ENCODE data around the gene PDIK1L.
A peak's percentile ranks its signal among the peaks of the same experiment; 100 is the strongest.

The PDIK1L gene

DNA sequence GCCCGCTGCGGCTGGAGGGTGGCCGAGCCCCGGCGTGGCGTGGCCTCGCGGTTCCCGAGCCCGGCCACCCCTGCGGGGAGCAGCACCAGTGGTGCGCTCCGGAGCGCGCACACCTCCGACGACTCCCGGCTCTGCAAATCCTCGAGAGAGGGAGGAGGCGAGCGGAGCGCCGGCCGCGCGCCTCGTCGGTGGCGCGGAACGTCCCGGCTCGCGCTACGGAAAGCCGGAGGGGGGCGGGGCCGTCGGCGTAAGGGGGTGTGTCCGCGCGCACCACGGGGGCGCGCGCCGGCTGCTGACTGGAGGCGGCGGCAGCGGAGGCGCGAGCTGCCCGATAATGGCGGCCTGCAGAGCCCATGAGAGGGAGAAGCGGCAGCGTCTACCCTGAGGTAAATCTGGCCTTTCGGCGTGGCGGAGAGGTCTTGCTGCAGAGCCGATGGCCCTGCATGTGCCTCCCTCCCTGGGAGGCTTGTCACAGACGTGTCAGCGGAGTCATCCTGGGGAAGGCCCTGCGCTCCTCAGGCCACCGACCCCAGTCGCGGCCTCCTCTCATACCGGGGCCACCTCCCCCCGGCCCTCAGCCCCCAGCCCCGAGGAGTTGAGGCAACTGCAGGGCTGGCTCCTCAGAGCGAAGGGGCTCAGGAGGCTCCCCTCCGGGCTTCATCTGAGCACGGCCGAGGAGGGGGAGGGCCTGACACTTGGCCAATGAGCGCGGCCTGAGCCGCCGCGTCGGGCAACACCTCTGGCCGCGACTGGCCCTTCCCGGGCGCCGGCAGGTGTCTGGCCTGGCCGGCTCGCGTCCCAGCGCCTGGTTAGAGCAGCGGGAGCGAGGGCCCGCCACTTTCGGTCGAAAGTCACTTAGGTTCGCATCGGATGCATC lies at the start of gene PDIK1L:
TSS of gene PDIK1L (plus strand) at position 295 of the 877 bp plus-strand sequence. CDS start 2,485 bp downstream, outside the sequence.
- peak; percentile 99 for DNase-seq (ENCODE audit: low read depth, low spot score)

DNA sequence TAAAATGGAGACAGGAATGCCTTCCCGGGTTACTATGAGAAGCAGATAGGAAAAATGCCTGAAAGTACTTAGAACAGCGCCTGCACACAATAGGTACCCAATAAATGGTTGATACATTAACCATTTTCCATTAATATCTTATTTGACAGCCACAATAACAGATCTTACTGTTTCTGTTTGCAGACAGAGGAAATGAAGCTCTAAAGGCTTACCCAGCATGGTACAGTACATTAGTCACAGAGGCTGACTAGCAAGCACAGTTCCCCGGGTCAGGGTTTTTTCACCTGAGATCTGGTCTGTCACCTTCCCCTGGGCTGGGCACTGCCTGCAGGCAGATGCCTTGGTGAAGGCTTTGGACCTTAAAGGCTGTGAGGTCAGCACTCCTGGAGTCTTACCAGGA lies 47.1 kb upstream of the PDIK1L start:
- no peak for DNase-seq (ENCODE audit: low read depth, low spot score)

DNA sequence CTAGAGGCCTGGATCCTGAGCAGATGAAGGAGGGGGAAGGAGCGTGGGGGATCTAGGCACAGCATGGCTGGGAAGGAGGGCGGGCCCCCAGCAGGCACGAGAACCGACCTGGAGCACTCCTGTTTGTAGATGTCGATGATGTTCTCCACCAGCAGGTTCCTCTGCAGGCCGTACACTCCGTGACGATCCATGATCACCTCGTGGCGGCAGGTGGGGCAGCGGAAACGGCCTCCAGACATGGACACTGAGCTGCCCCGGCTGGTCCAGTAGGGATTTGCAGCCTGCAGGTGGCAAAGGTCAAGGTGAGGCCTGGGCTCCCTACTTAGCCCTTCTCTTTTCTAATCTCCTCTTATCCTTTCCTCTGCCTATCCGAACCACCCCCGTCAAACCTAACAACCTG lies 45.5 kb upstream of the PDIK1L start:
- no peak for DNase-seq (ENCODE audit: low read depth, low spot score)

DNA sequence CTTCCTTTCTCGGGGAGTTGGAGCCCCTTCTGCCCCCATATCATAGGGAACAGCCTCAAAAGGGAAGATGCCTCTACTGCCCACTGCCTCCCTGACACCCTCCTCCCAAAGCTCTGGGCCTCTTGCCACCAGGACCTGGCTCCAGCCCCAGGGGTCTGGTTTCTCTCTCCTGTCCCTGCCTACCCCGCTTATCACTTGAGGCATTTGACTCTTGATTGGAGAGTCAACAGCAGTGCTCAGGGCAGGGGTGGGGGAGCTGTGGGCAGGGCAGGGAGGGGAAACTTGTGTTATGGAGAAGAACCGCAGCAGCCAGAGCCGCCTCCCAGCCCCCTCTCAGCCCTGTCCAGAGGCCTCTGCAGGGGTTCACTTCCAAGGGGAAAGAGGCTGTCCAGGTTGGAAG lies 44.8 kb upstream of the PDIK1L start:
- DNase-seq (ENCODE audit: low read depth, low spot score): no peak

DNA sequence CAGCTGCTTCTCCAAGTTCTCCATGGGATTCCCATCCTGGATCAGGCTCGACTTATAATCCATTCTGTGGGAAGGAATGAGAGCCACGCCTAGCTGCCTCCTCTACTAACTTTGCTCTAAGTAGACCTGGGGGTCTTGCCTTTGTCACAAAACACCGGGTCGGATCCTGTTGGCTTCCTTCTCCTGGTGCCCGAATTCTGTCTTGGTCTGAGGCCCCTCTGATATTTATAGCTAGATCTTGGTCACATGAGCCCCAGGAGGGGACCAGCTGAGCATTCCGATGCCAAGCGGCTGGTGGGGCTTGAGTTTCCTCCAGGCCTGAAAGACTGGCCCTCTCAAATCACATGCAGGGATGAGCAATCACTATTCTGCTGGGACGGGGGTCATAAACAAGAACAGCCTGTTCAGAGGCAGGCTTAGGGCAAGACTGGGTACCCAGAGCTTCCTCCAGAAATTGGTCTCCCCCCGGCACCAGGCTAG lies 44.2 kb upstream of the PDIK1L start, which contains the start of gene TRIM63:
TSS of gene TRIM63 (minus strand) at position 199 of the 480 bp plus-strand sequence. CDS start at position 63, 136 bp downstream.
- DNase-seq (ENCODE audit: low read depth, low spot score): no peak

DNA sequence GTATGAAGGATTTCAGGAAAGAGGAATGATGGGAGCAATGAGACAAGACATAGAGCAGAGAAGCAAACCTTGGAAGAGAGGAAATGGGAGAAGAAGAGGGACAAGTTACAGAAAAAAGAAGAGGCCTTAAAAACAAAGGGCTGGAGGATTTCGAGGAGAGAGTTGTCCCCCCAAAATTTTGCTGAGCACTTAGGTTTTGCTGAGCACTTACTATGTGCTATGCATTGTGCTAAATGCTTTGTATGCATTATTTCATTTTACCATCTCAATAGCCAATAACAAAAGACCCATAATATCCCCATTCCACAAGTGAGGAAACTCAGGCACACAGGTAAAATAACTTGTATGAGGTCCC lies 41.7 kb upstream of the PDIK1L start:
- no peak for DNase-seq (ENCODE audit: low read depth, low spot score)

DNA sequence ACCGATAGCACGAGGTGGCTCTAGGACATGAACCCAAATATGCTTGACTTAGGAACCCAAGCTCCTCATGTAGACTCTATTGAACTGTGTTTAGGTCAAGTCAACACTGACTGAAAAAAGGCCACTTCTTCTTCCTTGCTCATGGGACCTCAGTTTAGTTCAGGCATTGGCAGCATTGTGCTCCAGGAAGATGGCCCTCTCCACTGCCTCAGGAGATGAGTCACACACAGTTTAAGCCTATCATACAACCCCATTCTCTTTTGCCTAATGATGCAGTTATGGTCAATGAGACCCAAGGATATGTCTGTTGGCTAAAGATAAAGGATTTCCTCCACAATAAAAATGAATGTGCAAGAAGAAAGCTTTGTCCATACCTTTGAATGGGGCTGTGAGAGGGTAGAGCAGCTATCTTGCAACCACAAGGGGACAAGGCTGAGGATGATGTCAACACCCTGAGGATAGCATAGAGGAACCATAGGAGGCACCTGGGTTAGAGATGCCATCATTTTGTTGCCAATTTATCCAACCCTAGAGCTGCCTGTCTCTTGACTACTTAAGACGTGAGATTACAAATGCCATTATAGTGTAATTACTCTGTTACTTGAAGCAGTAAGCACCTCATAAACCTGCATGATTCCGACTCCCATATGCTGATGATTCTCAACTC lies 41.2 kb upstream of the PDIK1L start:
- DNase-seq (ENCODE audit: low read depth, low spot score): no peak

DNA sequence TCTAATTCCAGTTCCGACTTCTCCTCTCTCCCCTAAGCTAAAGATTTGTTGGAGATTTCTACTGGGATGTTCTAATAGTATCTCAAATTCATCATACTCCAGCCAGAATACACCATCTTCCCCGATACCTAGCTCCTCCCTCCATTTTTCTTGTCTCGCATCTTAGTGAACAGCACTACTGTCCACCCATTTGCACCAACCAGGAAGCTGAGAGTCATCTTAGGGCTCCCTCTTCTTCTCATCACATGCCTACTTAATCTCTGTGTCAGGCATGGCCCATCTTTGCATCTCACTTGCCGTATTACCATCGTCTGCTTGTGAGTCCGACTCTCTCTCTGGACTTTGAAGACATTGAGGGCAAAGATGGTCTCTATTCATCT lies 40.7 kb upstream of the PDIK1L start:
- no peak for DNase-seq (ENCODE audit: low read depth, low spot score)

DNA sequence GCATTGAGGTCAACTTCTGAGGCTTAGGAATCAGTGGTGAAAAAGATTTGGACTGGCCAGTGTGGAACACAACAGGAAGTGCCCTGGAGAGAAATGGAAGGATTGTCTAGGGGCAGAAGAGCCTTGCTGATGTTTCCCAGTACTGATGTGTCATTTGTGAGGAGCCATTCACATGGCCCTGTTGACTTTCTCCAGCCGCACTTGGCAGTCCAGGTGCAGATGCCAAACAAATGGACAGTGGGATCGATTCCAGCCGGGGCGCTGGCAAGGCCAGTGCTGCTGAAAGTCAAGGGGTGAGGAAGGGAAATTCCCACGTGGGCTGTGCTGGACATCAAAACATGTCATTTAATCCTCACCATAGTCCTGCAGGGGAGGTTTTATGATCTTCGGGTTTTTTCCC lies 39.3 kb upstream of the PDIK1L start:
- DNase-seq (ENCODE audit: low read depth, low spot score): no peak

DNA sequence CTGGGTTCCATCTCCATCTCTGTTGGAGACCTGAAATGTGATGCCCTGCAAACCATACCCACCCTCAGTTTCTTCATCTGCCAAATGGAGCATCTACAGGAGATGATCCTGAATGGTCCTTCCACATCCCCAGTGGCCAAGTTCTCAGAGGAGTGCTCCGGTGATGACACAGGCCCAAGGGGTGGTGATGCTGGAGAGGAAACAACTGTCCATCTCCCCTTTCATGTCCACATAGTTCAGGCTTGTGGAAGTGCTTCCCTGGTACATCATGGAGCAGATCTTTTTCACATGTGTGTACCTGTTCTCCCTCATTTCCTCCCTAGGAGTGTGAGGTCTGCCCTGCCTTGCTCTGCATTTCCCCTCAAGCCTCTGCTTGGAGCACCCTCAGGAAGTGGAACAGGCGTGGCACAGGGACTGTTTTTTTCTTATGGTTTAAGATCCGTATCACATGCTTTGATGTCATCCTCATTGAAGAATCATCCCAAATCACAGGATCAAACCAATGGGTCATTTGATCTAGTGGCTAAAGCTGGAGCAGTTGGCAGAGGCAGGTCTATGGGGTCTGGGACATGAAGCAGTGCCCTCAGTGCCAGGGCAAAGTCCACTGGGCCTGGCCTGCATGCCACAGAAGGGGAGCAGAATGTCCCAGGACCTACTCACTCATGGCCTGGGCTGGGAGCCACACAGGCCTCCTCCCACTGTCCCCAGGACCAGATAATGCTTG lies 36.0 kb upstream of the PDIK1L start:
- no peak for DNase-seq (ENCODE audit: low read depth, low spot score)

DNA sequence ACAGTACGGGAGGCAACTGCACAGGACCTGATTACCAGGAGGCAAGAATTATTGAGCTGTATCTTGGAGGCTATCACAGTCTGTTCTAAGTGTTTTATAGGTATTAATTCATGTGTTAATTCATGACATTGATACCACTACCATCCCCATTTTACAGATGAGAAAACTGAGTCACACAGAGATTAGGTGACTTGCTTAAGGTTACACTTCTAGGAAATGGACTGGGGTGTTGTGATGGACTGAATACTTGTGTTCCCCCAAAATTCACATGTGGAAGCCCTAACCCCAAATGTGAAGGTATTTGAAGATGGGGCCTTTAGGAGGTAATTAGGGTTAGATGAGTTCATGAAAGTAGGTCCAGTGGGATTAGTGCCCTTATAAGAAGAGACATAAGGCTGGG lies 34.1 kb upstream of the PDIK1L start:
- no peak for DNase-seq (ENCODE audit: low read depth, low spot score)

DNA sequence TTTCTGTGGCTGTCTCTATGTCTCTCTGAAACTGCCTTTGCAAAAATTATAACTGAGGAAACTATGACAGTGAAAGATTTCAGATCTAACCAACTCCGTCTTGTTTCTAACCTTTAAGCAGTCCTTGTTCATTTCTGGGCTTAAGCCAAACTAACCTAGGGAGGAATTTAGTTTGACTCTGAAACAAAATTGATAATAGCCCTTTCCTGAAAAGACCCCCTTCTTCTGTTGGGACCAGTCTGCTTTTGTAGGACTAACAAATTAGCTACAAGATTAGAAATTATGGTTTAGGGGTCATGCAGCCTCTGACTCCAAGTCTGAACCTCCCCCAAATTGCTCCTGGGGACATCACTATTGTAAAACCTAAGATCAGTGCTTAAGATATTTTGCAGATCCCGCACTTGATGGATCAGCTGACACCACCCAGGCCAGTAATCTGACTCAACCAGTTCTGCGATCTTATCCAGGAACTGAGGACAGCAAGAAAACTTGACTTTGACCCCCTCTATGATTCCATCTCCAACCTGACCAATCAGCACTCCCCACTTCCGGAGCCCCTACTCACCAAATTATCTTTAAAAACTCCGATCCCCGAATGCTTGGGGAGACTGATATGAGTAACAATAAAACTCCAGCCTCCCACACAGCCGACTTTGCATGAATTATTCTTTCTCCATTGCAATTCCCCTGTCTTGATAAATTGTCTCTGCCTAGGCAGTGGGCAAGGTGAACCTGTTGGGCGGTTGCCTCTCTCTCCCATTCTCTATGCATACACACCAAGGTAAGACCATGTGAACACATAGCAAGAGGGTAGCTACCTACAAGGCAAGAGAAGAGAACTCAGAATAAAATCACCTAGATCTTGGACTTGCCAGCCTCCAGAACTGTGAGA lies 33.1 kb upstream of the PDIK1L start:
- DNase-seq (ENCODE audit: low read depth, low spot score): no peak

DNA sequence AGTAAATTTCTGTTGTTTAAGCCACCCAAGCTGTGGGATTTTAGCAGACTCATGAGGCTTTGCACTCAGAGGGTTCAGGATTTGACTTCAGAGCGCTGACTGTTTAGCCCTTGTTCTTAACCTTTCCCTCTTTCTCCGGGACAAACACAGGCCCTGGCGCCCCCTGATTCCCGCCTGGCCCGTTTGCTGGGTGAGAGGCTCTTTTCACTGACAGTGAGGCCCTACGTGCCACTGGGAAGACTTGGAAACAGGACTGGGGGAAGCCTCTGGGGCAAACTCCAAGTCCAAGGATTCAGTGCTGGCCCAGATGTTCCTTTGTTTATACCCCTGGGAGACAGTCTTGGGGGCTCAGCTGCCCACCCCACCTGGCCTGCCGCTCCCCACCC lies 32.5 kb upstream of the PDIK1L start:
- DNase-seq (ENCODE audit: low read depth, low spot score): no peak

DNA sequence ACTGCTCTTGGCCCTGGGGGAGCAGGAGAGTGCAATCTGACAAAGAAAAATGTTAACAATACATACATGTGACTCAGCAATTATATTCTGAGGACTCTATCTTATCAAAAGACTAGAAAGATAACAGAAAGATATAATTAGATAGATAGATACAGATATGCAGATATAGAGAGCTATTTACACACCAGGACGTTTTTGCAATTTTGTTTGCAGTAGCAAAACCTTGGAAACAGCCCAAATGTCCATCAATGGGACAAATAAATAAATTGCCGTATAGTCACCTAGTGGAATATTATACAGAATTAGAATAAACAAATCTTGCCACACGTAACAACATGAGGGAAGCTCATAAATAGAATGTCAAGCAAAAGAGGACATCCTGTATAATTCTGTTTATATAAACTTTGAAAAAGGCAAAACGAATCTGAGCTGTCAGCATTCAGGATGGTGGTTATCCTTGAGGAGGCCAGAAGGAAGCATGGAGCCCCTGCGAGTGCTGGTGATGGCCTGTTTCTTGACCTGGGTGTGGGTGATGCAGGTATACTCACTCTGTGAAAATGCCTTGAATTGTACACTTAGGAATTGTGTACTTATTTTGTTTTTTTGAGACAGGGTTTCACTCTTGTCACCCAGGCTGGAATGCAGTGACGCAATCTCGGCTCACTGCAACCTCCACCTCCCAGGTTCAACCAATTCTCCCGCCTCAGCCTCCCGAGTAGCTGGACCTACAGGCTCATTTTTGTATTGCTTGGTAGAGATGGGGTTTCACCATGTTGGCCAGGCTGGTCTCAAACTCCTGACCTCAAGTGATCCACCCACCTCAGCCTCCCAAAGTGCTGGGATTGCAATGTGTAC lies 31.4 kb upstream of the PDIK1L start:
- no peak for DNase-seq (ENCODE audit: low read depth, low spot score)

DNA sequence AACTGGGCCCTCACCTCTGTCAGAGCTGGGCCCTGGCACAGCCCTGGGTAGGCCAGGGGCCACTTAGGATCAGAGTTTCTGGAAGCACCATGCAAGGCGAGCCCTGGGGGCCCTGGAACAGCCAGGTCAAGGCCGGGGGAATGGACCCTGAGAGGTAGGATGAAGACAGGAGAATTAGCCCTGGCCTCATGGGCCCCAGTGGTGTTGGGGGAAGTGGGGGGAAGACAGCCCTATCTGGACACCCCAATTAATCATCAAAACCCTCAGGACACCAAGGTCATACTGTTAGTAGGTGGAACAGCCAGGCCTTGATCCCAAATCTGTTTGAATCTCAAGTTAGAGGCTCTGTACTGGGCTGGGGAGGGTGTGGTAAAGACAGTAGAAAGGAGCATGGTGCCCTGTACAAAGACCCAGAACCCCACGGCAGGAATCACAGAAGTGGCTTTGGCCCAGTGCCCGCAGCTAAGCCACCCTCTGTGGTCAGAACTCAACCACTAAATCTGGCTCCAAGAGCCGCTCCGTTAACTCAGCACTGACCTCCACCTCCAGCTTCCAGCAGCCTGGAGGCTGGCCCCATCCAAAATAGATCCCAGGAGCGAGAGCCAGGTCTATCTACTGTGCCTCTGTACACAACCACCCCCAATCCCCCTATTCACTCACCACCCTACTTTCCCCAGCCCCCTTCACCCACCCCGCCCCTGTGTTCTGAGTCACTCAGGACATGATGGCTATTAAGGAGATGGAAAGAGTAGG lies 30.2 kb upstream of the PDIK1L start:
- peak; percentile 33 for DNase-seq (ENCODE audit: low read depth, low spot score)

DNA sequence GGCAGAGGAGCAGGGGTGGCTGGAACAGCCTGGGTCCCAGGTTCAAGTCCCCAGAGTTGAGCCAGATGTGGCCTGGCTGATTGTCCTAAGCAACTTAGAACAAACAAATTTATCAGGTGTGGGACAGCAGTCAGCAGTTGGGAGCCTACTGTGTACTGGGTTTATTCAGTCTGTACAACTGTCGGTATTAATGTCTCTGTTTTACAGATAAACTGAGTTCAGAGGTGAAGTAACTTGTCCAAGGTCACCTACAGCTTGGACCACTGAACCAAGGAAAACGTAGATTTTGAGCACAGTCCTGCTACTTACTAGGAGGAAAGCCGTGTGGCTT lies 29.6 kb upstream of the PDIK1L start:
- DNase-seq (ENCODE audit: low read depth, low spot score): no peak

DNA sequence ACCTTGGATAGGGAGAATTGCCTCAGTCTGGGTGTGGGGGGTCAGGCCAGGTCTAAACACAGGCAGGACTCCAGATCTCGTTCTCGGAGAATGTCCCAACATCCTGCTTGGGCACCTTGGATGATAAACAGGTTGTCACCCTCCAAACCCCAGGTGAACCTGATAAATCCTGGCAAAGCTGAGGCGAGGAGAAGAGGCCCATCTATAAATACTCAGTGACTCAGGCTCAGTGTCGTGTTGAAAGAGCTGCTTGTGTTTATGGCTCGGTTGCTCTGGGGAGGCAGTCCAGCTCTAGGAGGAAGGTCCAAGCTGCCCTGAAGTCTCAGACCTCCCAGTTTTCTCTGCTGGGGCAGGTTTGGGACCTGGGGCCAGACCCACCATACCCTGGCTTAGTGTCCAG lies 28.4 kb upstream of the PDIK1L start:
- DNase-seq (ENCODE audit: low read depth, low spot score): no peak

DNA sequence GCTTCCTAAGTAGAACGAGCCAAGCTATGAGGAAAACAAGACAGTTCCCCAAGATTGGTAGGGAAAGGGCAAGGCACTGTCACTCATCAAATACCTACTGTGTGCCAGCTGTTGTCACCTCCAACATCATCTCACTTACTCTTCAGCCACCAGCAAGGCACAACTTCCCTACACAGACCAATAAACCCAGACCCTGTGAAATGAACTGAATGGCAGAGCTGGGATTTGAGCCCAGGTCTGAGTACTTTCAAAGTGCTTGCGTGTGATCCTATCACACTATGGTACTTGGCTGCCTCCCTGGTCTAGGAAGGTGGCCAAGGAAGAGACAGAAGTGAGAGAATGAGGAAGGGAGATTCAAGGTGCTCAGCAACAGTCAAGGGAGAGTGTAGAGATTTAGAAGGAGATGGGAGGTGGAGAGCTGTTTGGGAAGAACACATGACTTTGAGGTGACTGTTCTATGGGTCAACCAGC lies 27.5 kb upstream of the PDIK1L start:
- peak; percentile 20 for DNase-seq (ENCODE audit: low read depth, low spot score)

DNA sequence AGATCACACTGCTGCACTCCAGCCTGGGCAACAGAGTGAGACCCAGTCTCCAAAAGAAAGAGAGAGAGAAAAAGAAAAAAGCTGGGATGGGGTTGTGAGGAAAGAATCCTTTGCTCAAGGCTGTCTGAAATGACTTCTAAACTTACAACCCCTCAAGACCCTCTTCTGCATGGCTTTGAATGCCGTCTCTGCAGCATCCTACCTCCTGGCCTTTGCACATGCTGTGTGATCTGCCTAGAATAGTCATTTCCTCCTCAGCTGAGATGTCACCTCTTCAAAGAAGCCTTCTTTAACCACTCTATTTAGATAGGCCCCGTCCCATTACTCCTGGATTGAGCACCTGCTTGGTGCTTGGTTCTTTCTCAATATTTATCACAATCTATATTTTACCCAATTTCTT lies 26.8 kb upstream of the PDIK1L start:
- no peak for DNase-seq (ENCODE audit: low read depth, low spot score)

DNA sequence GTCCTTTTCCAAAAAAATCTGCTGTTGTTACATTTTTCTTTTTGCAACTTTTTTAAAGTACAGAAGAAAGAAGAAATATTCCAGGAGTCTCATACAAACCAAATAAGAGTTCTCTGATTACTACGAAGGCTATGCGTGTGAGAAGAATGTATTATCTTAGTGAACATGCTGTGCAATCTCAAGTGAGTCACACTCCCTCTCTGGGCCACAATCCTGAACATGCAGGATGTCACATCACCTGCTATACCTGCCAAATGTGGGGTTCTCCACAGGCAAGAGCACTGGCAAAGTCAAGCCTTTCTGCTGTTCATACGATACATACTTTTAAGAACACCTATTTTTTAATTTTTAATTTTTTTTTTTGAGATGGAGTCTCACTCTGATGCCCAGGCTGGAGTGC lies 22.5 kb upstream of the PDIK1L start:
- DNase-seq (ENCODE audit: low read depth, low spot score): no peak

All from astrocyte of the hippocampus (primary cell).